Liver (tissue), 9 donors: ENCODE data around the gene H1-8. TPM values are rescaled to one million over a fixed set of nuclear protein-coding genes. Genes with fewer than 3 reads are reported as not detected.
A peak's percentile ranks its signal among the peaks of the same experiment; 100 is the strongest.

Experiments used
- DNase-seq: peaks from one replicate; pipeline ENCODE4 v3.0.0-alpha.2; 2017; ENCODE audit warnings: low spot score
- H3K27ac ChIP-seq, 2 donors: one replicate each; pipeline ENCODE4 v1.7.0; 2013; ENCODE audit warnings: inconsistent platforms in 2 of 2, low read length in 2 of 2, control low read depth in 1 of 2, low read depth in 1 of 2, mild to moderate bottlenecking in 1 of 2
- H3K27me3 ChIP-seq, 4 donors: one replicate each; pipeline versions ENCODE4 v1.6.1 to v1.7.0; 2013; ENCODE audit warnings: low read length in 3 of 4, inconsistent platforms in 1 of 4, mild to moderate bottlenecking in 1 of 4, moderate library complexity in 1 of 4; ENCODE audit not compliant: control insufficient read depth in 4 of 4, insufficient read depth in 4 of 4
- H3K36me3 ChIP-seq, 4 donors: one replicate each; pipeline versions ENCODE4 v1.6.1 to v1.7.0; 2013; ENCODE audit warnings: low read length in 3 of 4, mild to moderate bottlenecking in 3 of 4, low read depth in 1 of 4, moderate library complexity in 1 of 4; ENCODE audit not compliant: control insufficient read depth in 4 of 4, insufficient read depth in 3 of 4
- H3K4me1 ChIP-seq, 4 donors: one replicate each; pipeline versions ENCODE4 v1.6.1 to v1.7.0; 2013; ENCODE audit warnings: low read length in 3 of 4, mild to moderate bottlenecking in 3 of 4, moderate library complexity in 1 of 4; ENCODE audit not compliant: control insufficient read depth in 4 of 4, insufficient read depth in 4 of 4
- H3K4me3 ChIP-seq, 3 donors: one replicate each; pipeline versions ENCODE4 v1.6.1 to v1.7.0; 2013; ENCODE audit warnings: low read length in 3 of 3, control low read depth in 1 of 3, low read depth in 1 of 3, mild to moderate bottlenecking in 1 of 3
- H3K9ac ChIP-seq, 2 donors: one replicate each; pipeline ENCODE4 v1.7.0; 2013; ENCODE audit warnings: low read length in 2 of 2, mild to moderate bottlenecking in 2 of 2, moderate library complexity in 2 of 2, control low read depth in 1 of 2, low read depth in 1 of 2
- H3K9me3 ChIP-seq, 4 donors: one replicate each; pipeline versions ENCODE4 v1.6.1 to v1.7.0; 2013; ENCODE audit warnings: low read length in 3 of 4; ENCODE audit not compliant: control insufficient read depth in 4 of 4
- ATF3 ChIP-seq: IDR thresholded peaks from 2 replicates; pipeline ENCODE4 v1.6.1; 2016; ENCODE audit warnings: antibody characterized with exemption
- CTCF ChIP-seq: fragments of 150-350 bp; IDR thresholded peaks from 2 replicates; pipeline ENCODE4 v1.5.1; 2017; ENCODE audit warnings: improper control_type of control experiment, low read depth, low read length; ENCODE audit not compliant: missing input control
- EGR1 ChIP-seq, 2 donors: IDR thresholded peaks; 2 replicates each; pipeline ENCODE4 v1.6.1; 2016 to 2018; ENCODE audit warnings: antibody characterized with exemption in 2 of 2, low read depth in 2 of 2
- FOXA1 ChIP-seq: IDR thresholded peaks from 2 replicates; pipeline ENCODE4 v1.6.1; 2016; ENCODE audit warnings: antibody characterized with exemption
- FOXA2 ChIP-seq: IDR thresholded peaks from 2 replicates; pipeline ENCODE4 v1.6.1; 2016; ENCODE audit warnings: antibody characterized with exemption
- GABPA ChIP-seq, 2 donors: IDR thresholded peaks in 1 of 2; conservative IDR thresholded peaks in 1 of 2; 2 replicates each; pipeline ENCODE4 v1.6.1; 2016; ENCODE audit warnings: antibody characterized with exemption in 2 of 2, mild to moderate bottlenecking in 1 of 2, moderate library complexity in 1 of 2
- HNF4A ChIP-seq, 2 donors: conservative IDR thresholded peaks; 2 replicates each; pipeline ENCODE4 v1.6.1; 2016; ENCODE audit warnings: antibody characterized with exemption in 2 of 2, mild to moderate bottlenecking in 2 of 2
- HNF4G ChIP-seq: IDR thresholded peaks from 2 replicates; pipeline ENCODE4 v1.6.1; 2016; ENCODE audit warnings: antibody characterized with exemption
- JUND ChIP-seq, 2 donors: IDR thresholded peaks; 2 replicates each; pipeline ENCODE4 v1.6.1; 2016; ENCODE audit warnings: antibody characterized with exemption in 2 of 2
- MAX ChIP-seq: IDR thresholded peaks from 2 replicates; pipeline ENCODE4 v1.6.1; 2016; ENCODE audit warnings: antibody characterized with exemption
- NR2F2 ChIP-seq: IDR thresholded peaks from 2 replicates; pipeline ENCODE4 v1.6.1; 2016; ENCODE audit warnings: antibody characterized with exemption
- RAD21 ChIP-seq, 2 donors: IDR thresholded peaks; 2 replicates each; pipeline ENCODE4 v1.6.1; 2016; ENCODE audit warnings: antibody characterized with exemption in 2 of 2, mild to moderate bottlenecking in 2 of 2
- REST ChIP-seq: IDR thresholded peaks from 2 replicates; pipeline ENCODE4 v1.6.1; 2016; ENCODE audit warnings: antibody characterized with exemption, mild to moderate bottlenecking
- RXRA ChIP-seq, 2 donors: IDR thresholded peaks; 2 replicates each; pipeline ENCODE4 v1.6.1; 2017 to 2018; ENCODE audit warnings: antibody characterized with exemption in 2 of 2, mild to moderate bottlenecking in 1 of 2
- SP1 ChIP-seq: IDR thresholded peaks from 2 replicates; pipeline ENCODE4 v1.6.1; 2018; ENCODE audit warnings: antibody characterized with exemption, mild to moderate bottlenecking
- TAF1 ChIP-seq: conservative IDR thresholded peaks from 2 replicates; pipeline ENCODE4 v1.6.1; 2016; ENCODE audit warnings: antibody characterized with exemption, mild to moderate bottlenecking
- YY1 ChIP-seq: IDR thresholded peaks from 2 replicates; pipeline ENCODE4 v1.6.1; 2016; ENCODE audit warnings: antibody characterized with exemption, mild to moderate bottlenecking
- ZBTB33 ChIP-seq: IDR thresholded peaks from 2 replicates; pipeline ENCODE4 v1.6.1; 2016; ENCODE audit warnings: antibody characterized with exemption
- WGBS: extraction: QIAGEN DNeasy Blood & Tissue Kit; methylation state at CpG from one replicate; pipeline ENCODE4 v1.1.7; 2013; 5-methylcytosine and 5-hydroxymethylcytosine counted together
- polyA plus RNA-seq, 2 donors: library from polyadenylated mRNA; stranded (reverse) in 1 of 2; unstranded in 1 of 2; fragments of 200-250 nt in 1 of 2; fragments of >200 nt in 1 of 2; fragmentation: Nextera tagmentation in 1 of 2; extraction: Ambion mirVana in 1 of 2; gene quantifications; one replicate each; pipeline versions ENCODE4 v1.2.1 to v1.2.3, GENCODE V29; 2013 to 2015
- total RNA-seq, 2 donors: library from RNA; depleted of rRNA; stranded (reverse); fragments of >200 nt; gene quantifications; one replicate each; pipeline ENCODE4 v1.2.3, GENCODE V29; 2014
- donor health status: healthy.
- donor health status: healthy.
- donor health status: healthy.
- donor health status: healthy.
- donor health status: healthy.

H1-8 gene
- total and polyA plus RNA-seq, 4 donors = not detected

GRCh38 chr3:129500334-129500658, 42.7 kb upstream of the H1-8 start:
- H3K9ac ChIP-seq = no peak overlapping the region
- WGBS = 47% methylated on average over 5 of the region's 5 CpGs
- peaks cover 0 to 13% (median 8%) of the 10 kb centered on the region in 4 donors for H3K4me1 ChIP-seq
- H3K36me3 ChIP-seq = peaks cover 0 to 11% (median 4%) of the 10 kb centered on the region in 4 donors
- H3K4me3 ChIP-seq = no peak overlapping the region
- TF ChIP-seq FOXA2 = no peak
- no peak for TF ChIP-seq FOXA1
- peak; percentile 64 for TF ChIP-seq SP1
- TF ChIP-seq MAX = no peak
- TF ChIP-seq EGR1 (IDR thresholded peaks at IDR 0.05; ENCODE audit: low read depth in 2 of 2) = no peak
- no peak for TF ChIP-seq CTCF
- TF ChIP-seq GABPA (IDR thresholded peaks at IDR 0.05 in 1 of 2, conservative IDR thresholded peaks at IDR 0.05 in 1 of 2) = no peak
- no peak for TF ChIP-seq ZBTB33
- TF ChIP-seq TAF1 = no peak
- no peak for TF ChIP-seq REST
- peak; percentile 80 to 83 for TF ChIP-seq HNF4A (conservative IDR thresholded peaks at IDR 0.05)
- TF ChIP-seq ATF3 = no peak
- no peak for TF ChIP-seq RAD21 (IDR thresholded peaks at IDR 0.05)
- TF ChIP-seq HNF4G = peak; percentile 16
- peak; percentile 51 for TF ChIP-seq YY1
- peak in 1 of 2 donors; percentile 70 for TF ChIP-seq RXRA (IDR thresholded peaks at IDR 0.05)
- TF ChIP-seq JUND (IDR thresholded peaks at IDR 0.05) = no peak
- TF ChIP-seq NR2F2 = no peak
- H3K27ac ChIP-seq = peak overlapping the region; percentile 8 to 42
- H3K27me3 ChIP-seq = no peaks in the 10 kb centered on the region
- no peak for DNase-seq
- no peaks in the 10 kb centered on the region for H3K9me3 ChIP-seq
